HG03175 (cell line): ENCODE results near the gene CDH23.

Experiments used
- ATAC-seq: cut with Tn5 transposase; IDR thresholded peaks from one replicate; pipeline ENCODE4 v1.9.1; 2021; ENCODE audit warnings: mild to moderate bottlenecking, moderate library complexity; ENCODE audit not compliant: unreplicated experiment

The CDH23 gene

DNA sequence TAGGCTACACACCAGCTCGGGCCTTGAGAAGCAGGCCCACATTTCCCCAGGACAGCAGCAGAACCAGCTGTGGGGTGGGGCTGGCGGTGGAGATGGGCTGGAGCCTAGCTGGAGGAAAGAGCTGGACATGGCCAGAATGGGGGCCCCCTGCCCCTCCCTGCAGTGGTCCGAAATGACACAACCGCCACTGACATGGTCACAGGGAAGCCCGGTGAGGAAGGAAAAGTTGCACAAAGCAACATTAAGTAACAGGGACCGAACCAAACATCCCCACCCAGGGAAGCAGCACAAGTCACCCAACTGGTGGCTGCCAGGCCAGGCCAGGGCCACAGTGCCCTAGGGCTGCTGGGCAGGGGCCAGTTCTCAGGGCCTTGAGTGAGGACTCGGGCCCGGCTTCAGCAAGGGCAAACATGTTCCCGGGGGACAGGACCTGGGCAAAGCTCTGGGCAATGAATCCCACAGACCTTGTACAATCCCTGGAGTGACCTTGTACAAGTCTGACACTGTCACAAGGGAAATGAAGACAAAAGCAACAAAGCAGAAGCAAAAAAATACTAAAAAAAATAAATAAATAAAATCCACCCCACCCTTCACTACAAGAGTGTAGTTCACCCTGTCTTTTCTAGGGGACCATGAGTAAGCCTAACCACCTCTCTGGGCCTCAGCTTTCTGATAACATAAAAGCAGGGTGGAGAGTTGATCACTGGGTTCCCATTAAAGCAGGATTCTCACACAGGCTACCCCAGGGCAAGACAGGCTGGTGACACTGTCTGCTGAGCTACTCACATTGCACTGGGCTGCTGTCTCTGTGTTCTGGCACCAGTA, 421.3 kb downstream of the CDH23 start:
- ATAC-seq = no peak

DNA sequence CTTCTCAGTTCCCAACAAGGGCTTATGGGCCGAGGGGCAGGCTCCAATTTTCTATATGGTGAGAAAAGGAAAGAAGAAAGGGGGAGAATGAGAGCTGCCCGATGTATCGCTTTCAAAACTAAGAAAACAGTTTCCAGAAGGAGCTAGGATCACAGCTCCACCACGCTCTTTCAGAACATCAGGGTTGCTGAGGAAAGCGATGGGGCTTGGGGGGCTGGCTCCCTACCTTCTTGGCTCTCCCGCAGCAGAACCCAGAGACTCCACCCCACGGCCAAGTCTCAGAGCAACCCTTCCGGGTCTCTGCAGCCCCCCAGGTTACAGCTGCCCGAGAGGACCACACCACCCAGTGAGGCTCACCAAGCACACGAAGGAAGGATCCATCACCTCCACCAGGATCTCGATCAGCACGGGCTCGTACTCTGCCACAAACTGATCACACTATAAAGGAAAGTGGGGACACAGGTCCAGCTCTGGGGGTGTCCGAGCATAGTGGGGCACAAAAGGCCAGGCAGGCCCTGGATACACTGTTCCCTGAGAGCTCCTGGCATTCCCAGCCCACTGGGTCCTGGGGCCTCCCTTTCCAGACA, 422.0 kb downstream of the CDH23 start:
- ATAC-seq = no peak

DNA sequence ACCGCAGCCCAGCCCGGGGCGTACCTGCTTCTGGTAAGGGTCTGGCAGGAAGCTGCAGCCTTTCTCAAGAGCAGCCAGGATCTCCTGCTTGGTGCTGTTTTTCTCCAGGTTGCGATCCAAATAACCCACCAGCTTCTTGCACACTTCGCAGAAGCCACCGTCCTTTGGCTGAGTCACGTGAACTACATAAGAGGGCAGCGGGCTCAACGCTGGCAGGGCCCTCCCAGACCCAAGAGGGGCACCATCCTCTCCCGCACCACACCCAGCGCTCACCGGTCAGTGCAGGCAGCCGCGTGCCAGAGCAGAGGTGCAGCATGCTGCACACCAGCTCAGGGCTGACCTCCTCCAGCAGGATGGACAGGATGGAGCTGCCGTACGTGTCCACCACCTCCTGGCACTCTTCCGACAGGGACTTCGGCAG, 422.7 kb downstream of the CDH23 start:
- ATAC-seq = no peak

DNA sequence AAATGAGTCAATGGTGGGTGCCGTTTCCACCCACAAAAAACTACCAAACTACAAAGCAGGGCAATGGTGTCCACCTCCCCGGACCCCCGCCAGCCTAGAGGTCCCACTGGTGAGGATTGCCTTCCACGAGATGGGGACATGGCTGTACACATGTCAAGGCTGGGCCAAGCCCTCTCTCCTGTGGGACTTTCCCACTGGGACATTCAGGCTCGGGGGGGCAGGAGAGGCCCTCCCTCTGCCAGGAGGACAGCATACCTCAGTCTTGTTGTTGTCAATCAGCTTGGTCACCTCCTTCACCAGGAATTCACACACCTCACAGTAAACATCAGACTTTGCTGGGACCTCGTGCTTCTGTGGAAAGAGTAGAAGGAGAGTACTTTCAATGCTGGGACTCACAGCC, 423.3 kb downstream of the CDH23 start:
- no peak for ATAC-seq

DNA sequence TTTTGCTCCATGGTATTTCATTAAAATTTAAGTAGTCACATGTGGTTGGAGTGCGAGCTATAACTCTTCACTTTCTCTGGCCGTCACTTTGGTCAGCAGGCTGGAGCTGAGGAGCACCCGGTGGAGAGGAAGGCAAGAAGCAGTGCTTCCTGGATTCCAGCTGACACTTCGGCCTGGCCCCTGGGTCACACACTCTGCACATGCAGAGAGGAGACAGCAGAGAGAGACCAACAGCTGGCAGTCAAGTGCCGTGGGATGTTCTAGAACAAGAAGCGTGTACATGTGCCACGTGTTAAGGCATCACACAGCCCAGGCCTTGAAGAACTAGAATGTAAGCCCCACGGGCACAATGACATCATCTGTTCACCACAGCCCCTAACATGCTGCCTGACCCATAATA, 424.2 kb downstream of the CDH23 start:
- no peak for ATAC-seq

DNA sequence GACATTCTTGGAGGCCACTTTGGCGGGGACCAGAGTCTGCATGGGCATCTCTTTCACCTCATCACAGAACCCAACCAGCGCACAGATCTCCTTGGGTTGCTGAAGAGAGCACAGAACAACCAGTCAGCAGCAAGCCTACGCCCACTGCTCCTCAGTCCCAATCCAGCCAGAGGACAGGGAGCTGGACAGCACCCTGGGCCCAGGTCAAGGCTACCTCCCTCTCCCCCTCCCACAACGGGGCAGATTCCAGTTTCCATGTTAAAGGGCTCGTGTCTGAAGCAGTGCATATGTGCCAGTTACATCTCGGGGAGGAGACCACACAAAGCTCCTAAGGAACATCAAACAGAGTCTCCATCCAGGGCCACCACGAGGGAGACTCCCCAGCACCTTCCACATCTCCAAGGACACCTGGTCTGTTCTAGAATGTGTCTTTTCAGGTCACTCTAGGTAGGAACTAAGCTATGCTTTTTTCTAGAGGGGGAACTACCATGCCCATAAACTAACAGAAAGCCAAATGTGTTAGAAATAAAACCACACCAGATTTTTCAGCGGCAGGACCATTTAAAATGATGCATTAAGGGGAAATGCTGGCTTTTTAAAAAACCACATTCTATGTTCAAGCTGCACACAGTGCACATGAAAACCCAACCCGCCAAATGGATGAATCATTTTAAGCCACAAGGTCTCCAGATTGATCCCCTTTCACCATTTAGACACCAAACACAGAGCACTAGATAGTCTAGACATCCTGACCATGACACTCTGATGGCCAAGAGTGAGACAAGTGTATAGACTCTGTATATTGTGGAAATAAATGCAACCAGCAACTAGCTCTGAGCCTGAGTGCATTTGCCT, 425.4 kb downstream of the CDH23 start:
- ATAC-seq = no peak

DNA sequence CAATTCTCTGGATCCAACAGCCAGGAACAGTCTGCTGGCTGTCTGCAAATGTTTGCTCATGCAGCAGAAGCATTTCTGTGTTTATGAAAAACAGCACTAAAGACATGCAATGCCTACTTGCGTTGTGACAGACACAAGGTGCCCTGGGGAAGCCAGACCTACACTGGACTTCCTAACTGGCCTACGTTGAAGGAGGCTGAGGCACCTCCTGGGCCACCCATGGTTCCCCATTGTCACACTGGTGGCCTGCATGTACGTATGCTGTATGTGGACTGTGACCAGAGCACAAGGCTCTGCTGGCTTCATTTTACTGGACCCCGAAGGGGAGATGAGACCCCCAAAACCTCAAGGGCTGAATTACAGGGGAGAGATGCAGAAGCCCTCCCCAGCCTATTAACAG, 426.6 kb downstream of the CDH23 start:
- ATAC-seq = no peak

DNA sequence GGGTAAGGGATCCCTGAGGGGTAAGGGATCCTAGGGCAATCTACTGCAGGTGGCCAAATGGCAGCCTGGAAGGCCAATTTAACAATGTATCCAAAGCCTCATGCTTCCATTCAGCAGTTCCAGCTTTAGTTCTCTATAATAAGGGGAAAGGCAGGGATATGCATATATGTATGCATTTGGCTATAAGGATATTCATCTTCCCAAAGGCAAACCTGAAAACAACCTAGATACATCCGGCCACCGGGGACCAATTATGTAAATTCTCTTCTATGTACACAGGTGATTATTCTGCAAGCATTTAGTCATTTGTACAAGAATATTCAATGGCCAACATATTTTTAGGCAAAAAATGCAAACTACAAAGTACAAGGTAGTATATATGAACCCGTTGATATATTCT, 427.6 kb downstream of the CDH23 start:
- no peak for ATAC-seq

DNA sequence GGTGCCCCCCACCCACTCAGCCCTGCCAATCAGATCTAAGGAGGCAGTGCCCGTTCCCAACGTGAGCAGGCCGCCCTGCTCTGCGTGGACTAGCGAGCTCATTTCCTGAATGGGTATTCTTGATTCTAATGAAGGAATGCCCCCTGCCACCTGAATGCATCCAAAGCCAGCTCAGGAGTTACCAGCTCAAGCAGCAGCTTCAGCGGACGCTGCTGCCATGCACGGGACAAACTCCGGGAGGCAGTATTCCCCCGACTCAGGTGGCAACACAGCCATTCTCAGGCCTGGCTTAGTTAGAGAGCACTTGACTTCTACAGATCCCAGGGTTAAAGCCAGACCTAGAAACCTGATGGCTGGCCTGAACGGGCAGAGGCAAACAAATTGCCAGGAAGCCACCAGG, 428.5 kb downstream of the CDH23 start:
- no peak for ATAC-seq

DNA sequence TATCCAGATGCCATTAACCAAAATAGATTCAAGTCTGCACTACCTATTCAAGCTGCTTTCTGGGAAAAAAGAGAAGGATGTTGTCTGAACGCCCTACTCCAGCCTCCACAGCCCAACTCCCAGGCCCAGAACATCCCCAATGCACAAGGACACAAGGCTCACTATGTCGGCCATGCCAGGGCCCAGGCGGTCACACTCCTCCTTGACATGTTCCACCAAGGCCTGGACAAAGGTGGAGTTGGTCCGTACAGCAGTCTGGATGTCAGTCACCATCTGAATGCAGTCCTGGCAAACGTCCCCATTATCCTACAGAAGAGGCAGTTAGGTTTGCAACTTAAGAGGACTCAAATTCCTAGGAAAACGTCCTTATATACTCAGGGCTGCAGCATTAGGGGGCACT, 431.1 kb downstream of the CDH23 start:
- no peak for ATAC-seq

DNA sequence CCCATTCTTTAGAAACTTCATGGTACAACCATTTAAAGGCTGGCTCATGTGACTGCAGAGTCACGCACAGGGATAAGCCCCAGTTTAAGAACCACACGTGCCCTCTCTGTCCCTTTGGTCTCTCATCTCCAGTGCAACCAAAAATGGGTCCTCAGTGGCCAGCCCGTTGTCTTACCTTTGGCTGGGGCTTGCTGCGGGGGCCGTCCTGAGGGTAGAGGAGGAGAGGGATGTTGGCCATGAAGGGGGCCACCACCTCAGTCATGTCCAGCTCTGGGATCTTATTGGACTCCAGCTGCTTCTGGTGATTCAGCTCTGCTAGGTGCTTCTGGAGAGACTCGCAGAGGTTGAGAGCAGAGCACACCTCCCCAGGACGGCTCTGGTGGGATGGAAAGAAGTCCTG, 432.0 kb downstream of the CDH23 start:
- no peak for ATAC-seq

DNA sequence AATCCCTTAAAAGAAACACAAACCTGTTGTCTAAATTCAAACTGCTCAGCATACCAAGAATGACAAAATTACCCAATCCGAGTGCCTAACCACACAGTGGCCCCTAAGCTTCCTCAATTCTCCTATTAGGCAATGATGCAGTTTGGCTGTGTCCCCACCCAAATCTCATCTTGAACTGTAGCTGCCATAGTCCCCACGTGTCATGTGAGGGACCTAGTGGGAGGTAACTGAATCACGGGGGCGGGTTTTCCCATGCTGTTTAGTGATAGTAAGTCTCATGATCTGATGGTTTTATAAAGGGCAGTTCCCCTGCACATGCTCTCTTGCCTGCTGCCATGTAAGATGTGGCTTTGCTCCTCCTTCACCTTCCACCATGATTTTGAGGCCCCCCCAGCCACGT, 432.5 kb downstream of the CDH23 start:
- ATAC-seq = no peak

DNA sequence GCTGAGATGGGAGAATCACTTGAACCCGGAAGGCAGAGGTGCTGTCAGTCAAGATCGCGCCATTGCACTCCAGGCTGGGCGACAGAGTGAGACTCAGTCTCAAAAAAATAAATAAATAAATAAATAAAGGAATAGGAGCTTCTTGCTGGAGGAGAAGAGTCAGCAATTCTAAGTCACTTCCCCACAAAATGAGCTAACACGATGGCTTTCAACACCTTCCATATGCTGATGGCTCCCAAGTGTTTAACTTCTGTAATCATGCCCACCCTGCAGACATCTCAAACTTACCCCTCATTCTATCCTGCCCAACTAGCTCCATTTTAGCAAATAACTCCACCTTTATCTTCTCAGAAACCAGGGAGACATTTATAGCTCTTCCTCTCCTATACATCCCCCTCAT, 433.2 kb downstream of the CDH23 start:
- ATAC-seq = no peak

DNA sequence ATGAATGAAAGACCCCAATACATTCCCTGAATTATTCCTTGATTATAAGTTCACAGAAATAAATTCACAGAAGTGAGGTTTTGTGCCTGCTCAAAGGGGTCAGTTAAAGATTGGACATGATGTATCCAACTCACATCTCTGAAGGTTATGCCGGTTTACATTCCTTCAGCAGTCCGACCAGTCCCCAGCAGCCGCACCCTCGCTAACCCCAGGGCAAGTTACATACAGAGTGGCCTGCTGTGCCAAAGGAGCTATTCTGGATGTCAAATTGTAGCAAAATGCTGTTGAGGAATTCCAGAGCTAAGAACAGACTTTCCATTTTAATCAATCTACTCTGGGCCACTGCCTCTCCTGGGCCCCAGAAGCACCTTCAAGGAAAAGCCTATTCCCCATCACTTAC, 434.0 kb downstream of the CDH23 start:
- ATAC-seq = no peak

DNA sequence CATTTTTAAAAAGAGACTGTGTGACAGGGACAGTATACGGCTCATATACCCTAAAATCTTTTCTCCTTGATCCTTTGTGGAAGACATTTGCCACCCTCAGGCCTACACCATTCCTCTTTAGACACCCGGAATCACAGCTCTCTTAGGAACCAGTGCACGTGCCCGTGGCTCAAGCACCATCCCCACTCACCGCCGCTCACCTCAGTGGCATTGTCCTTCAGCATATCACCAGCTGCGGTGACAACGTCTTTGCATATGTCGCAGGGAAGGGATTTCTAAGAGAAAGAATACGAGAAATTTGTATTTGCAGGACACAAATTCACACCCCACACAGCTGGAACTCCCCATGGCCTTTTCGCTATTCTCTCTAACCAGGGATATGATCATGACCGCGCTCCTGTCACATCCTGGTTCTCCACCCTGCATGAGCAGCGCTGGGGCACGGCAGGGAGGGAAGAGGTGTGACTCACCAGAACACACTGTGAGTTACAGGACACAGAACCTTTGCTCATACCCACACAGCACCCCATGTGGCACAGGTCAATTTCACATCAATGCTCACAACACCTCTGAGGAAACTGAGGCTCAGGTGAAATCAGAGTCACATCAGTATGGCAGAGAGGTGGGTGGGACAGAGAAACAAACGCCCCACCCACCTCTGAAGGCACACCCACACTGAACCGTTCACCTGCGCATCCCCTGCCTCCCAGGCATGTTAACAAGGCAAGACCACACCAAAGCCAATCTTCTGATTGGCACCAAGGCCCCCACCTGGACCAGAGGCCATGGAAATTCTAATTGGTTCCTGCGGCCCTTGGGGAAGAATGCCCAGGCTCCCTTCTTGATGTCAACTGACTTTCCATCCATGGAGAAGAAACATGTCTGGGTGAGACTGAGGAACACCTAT, 435.2 kb downstream of the CDH23 start:
- no peak for ATAC-seq

DNA sequence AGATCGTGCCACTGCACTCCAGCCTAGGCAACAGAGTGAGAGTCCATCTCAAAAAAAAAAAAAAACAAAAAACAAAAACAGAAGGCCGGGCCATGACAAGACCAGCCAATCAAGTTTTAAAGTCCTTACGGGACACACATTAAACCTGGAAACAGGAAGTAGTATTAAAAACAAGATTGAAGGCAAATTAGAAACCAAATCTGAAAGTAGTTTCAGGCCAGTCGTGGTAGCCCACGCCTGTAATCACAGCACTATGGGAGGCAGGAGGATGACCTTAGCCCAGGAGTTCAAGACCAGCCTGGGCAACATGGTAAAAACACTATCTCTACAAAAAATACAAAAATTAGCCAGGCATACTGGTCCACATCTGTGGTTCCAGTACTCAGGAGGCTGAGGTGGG, 436.2 kb downstream of the CDH23 start:
- ATAC-seq = no peak

DNA sequence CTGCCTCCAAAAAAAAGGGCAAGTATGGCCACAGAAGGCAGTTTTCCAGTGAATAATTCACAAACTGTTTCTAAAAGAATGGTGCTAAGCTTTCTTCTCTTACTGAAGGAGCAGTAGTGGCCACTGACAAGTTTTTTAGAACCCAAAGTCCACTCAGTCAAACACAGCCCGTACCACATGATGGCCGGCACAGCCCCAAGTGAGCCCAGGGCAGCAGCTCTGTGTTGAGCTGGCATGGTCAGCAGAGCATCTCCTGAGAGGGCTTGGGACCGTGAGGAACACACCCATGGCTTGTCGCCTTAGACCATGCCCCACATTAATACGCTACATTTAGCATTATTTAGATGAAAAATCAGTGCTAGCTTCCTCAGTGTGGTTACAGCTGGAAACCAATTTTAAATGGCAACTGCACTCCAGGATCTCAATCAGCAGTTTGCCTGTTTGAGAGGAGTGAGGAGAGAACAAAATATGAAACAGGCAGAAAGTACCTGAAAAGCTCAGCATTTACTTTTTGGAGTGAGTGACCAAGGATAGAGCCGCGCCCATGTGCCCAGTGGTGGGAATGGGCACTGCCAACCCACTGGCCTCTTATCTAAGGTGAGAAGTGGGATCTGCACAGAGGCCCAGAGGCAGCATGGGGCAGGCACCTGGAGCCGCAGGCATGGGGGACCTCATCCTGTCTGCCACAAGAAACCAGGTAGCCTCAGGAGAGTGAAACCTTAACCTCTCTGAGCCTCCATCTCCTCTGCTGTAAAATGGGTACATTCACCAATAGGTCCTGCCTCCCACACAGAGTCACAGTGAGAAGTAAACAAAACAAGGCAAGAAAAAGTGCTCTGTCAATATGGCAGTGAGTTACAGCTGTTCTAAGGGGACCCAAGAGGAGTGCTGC, 437.0 kb downstream of the CDH23 start:
- no peak for ATAC-seq

DNA sequence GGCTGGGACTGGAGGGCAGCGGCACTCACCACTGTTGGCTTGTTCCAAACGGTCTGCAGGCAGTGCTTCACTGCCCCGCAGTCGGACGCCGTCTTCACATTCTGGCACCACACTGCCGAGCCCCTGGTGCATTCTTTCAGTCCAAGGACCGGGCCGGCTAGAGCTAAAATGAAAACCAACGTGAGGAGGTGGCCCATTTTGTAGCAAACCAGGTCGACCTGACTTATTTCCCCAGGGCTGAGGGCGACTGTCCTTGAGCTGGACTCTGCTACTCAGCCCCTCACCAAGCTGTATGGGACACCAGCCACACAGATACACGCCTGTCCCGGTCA, 437.6 kb downstream of the CDH23 start:
- ATAC-seq = no peak

DNA sequence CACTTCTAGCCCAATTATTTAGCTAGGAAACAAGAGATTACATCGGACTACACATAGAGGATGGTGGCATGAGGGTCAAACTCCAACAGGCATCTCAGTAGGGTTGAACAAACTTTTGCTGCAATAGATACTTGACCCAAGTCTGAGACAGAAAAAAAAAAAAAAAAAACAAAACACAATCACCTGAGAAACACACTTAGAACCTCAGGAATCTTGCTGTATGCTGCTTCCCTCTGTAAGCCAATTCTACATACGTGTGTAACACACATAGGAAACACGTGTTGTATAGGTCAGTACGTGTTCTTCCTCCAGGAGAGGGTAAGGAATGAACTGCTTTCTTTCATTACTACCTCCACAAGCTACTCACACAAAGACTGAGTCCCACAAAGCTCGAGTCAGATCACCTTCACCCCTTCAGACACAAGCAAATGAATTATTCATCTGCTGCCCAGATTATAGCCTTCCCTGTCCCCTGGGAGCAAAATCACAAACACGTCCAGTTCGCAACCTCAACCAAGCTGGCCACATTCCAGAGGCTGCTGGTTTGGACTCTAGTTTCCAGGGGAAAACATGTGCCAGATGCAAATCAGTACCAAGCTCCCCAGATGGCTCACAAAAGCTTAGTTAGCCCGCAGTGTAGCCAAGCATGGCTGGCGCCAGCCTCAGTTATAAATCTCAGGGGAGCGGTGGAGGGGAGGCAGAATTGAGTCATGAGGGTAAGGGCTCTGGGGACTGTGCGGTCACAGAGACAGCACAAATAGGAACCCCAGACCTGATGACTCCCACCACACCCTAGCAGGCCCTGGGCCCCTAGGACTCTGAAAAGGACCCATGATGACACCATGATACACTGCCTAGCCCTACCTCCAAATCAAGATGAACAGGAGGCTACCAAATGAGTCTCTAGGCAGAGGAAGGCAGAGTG, 439.2 kb downstream of the CDH23 start:
- peak; percentile 92 for ATAC-seq
